ENCODE data around the gene MAPK1.

DNA sequence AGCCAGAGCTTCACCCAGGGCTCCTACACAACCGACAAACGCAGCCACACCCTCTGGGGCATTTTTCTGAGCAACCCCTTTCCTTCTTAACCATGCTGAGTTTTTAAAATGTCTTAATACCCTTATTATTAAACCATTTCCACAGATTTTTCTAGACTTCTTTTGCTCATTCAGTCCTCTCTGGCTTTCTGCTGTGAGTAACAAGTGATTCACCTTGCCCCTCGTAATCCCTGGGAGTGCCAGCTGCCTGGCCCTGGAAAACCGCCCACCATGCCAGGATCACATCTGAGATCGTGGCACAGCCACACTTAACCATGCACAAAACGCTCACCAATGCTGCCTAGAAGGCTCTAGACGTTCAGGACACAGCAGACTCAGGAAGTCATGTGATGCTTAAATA lies 157.3 kb downstream of the MAPK1 start:
- TF ChIP-seq, protein P1, sequence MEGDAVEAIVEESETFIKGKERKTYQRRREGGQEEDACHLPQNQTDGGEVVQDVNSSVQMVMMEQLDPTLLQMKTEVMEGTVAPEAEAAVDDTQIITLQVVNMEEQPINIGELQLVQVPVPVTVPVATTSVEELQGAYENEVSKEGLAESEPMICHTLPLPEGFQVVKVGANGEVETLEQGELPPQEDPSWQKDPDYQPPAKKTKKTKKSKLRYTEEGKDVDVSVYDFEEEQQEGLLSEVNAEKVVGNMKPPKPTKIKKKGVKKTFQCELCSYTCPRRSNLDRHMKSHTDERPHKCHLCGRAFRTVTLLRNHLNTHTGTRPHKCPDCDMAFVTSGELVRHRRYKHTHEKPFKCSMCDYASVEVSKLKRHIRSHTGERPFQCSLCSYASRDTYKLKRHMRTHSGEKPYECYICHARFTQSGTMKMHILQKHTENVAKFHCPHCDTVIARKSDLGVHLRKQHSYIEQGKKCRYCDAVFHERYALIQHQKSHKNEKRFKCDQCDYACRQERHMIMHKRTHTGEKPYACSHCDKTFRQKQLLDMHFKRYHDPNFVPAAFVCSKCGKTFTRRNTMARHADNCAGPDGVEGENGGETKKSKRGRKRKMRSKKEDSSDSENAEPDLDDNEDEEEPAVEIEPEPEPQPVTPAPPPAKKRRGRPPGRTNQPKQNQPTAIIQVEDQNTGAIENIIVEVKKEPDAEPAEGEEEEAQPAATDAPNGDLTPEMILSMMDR (IDR thresholded peaks at IDR 0.05; ENCODE audit: low read depth, low read length), result no peak
- TF ChIP-seq EZH2phosphoT487 (IDR thresholded peaks at IDR 0.05; ENCODE audit: low read depth), result no peak
